Keratinocyte (primary cell): ENCODE measurements around the gene MMD2.

Experiments
- EZH2 ChIP-seq: IDR thresholded peaks from one replicate; pipeline ENCODE4 v1.6.1; 2012; ENCODE audit warnings: inconsistent platforms, mild to moderate bottlenecking, low read length, moderate library complexity
- TF ChIP-seq, protein P1 (sequence below), 3 experiments: IDR thresholded peaks in 1 of 3; conservative IDR thresholded peaks in 1 of 3; optimal IDR thresholded peaks in 1 of 3; 2 replicates in 2 of 3; 3 replicates in 1 of 3; pipeline versions ENCODE3 to v1.5.1; 2011; ENCODE audit warnings: low read length in 3 of 3, mild to moderate bottlenecking in 3 of 3, moderate library complexity in 2 of 3, control low read depth in 1 of 3, inconsistent platforms in 1 of 3; ENCODE audit not compliant: insufficient read depth in 2 of 3; ENCODE audit errors: extremely low read depth in 1 of 3

DNA sequence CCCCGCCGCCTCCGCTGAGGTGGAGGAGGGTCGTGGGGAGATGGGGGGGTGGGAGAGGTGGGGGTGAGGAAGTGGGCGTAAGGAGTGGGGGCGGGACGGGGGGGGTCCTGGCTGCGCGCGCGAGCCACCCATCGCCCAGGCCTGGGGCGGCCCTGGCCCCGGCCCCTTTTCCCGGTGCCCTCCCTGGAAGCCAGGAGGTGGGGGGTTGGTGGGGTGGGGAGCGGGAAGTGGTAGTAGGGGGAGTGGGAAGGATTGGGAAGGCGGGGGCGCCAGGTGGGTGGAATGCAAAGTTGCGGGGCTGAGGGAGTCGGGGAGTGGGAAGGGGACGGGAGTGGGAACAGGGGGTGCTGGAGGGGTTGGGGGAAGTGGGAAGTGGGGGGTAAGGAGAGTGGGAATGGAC, 319 bp upstream of the MMD2 start:
- TF ChIP-seq, protein P1, sequence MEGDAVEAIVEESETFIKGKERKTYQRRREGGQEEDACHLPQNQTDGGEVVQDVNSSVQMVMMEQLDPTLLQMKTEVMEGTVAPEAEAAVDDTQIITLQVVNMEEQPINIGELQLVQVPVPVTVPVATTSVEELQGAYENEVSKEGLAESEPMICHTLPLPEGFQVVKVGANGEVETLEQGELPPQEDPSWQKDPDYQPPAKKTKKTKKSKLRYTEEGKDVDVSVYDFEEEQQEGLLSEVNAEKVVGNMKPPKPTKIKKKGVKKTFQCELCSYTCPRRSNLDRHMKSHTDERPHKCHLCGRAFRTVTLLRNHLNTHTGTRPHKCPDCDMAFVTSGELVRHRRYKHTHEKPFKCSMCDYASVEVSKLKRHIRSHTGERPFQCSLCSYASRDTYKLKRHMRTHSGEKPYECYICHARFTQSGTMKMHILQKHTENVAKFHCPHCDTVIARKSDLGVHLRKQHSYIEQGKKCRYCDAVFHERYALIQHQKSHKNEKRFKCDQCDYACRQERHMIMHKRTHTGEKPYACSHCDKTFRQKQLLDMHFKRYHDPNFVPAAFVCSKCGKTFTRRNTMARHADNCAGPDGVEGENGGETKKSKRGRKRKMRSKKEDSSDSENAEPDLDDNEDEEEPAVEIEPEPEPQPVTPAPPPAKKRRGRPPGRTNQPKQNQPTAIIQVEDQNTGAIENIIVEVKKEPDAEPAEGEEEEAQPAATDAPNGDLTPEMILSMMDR (optimal IDR thresholded peaks at IDR 0.05 in 1 of 3, IDR thresholded peaks at IDR 0.05 in 1 of 3, conservative IDR thresholded peaks at IDR 0.05 in 1 of 3; ENCODE audit: extremely low read depth in 1 of 3, insufficient read depth in 2 of 3, low read length in 3 of 3) = no peak
- TF ChIP-seq EZH2 = no peak
